ENCODE measurements around the gene BEGAIN. TPM values are rescaled to one million over a fixed set of nuclear protein-coding genes. Genes with fewer than 3 reads are reported as not detected.

Gene BEGAIN
- total and polyA plus RNA-seq, 2 donors (not counting 3 experiments of a cell fraction or from before 2014, with no cell fraction given) = 0.49 TPM; not detected in 1

GRCh38 chr14:100567877-100568163, 19.4 kb downstream of the BEGAIN start:
- no peaks in the 10 kb centered on the region for H3K9me3 ChIP-seq (replicated peaks; ENCODE audit: control insufficient read depth, insufficient read depth, low read length)
- H3K9me1 ChIP-seq (replicated peaks; ENCODE audit: control insufficient read depth, extremely low read depth, insufficient read depth, low read length) = no peaks in the 10 kb centered on the region
- intact Hi-C loops (cut with micrococcal nuclease) (no loop called here), dilution Hi-C loops (cut with MboI; ENCODE audit: extremely low pct_ligation_motif_present, low sequenced_read_pairs) (no loop called here)
- no peak overlapping the region for H3K4me3 ChIP-seq (replicated peaks in 1 of 3; ENCODE audit: insufficient read depth in 1 of 3, low read depth in 1 of 3, low read length in 3 of 3)
- peaks cover 2% of the 10 kb centered on the region for H3K4me1 ChIP-seq (ENCODE audit: control insufficient read depth, extremely low read depth, insufficient read depth, low read length)
- ChIA-PET POLR2A (no interaction called here), CTCF (no interaction called here)
- TF ChIP-seq EZH2 (IDR thresholded peaks at IDR 0.05; ENCODE audit: borderline replicate concordance, low read depth, low read length, severe bottlenecking) = peak; percentile 34
- TF ChIP-seq, protein P1, sequence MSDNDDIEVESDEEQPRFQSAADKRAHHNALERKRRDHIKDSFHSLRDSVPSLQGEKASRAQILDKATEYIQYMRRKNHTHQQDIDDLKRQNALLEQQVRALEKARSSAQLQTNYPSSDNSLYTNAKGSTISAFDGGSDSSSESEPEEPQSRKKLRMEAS (IDR thresholded peaks at IDR 0.05; ENCODE audit: insufficient read depth, insufficient read length) = no peak
- no peak for TF ChIP-seq POLR2A (IDR thresholded peaks at IDR 0.05; ENCODE audit: low read depth, low read length)
- TF ChIP-seq, protein P2, sequence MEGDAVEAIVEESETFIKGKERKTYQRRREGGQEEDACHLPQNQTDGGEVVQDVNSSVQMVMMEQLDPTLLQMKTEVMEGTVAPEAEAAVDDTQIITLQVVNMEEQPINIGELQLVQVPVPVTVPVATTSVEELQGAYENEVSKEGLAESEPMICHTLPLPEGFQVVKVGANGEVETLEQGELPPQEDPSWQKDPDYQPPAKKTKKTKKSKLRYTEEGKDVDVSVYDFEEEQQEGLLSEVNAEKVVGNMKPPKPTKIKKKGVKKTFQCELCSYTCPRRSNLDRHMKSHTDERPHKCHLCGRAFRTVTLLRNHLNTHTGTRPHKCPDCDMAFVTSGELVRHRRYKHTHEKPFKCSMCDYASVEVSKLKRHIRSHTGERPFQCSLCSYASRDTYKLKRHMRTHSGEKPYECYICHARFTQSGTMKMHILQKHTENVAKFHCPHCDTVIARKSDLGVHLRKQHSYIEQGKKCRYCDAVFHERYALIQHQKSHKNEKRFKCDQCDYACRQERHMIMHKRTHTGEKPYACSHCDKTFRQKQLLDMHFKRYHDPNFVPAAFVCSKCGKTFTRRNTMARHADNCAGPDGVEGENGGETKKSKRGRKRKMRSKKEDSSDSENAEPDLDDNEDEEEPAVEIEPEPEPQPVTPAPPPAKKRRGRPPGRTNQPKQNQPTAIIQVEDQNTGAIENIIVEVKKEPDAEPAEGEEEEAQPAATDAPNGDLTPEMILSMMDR (IDR thresholded peaks at IDR 0.05; ENCODE audit: extremely low read depth in 1 of 2, insufficient read depth in 1 of 2, low read depth in 1 of 2, low read length in 2 of 2) = no peak
- no peak for TF ChIP-seq POLR2AphosphoS5 (IDR thresholded peaks at IDR 0.05; ENCODE audit: insufficient read depth, low read depth, low read length)
- no peaks in the 10 kb centered on the region for H3K79me2 ChIP-seq (ENCODE audit: control insufficient read depth, insufficient read depth, low read length)
- no peaks in the 10 kb centered on the region for H3K36me3 ChIP-seq (ENCODE audit: control insufficient read depth in 2 of 2, extremely low read depth in 1 of 2, insufficient read depth in 2 of 2, low read length in 2 of 2)
- H3K27ac ChIP-seq (ENCODE audit: insufficient read depth, low read depth, low read length) = no peak overlapping the region
- H3K9ac ChIP-seq (replicated peaks; ENCODE audit: extremely low read depth, insufficient read depth, low read length) = no peak overlapping the region
- BruUV-seq (replicated peaks) = no TSS peak
- H3K27me3 ChIP-seq (ENCODE audit: control insufficient read depth in 2 of 2, insufficient read depth in 2 of 2, low read length in 2 of 2) = peaks cover 28 to 32% of the 10 kb centered on the region in 2 experiments
- DNase-seq (ENCODE audit: low read depth, low spot score) (no peak), FAIRE-seq (no peak)
- H4K20me1 ChIP-seq (replicated peaks; ENCODE audit: control insufficient read depth, extremely low read depth, insufficient read depth, low read length) = no peaks in the 10 kb centered on the region
- no peak overlapping the region for H3K4me2 ChIP-seq (ENCODE audit: insufficient read depth, low read length)
- no peak overlapping the region for H2AFZ ChIP-seq (ENCODE audit: low read depth, low read length)
